HL-60/S4 treated with retinoic acid at 250 ng/mL for 4 days and 3 days (cell line): ENCODE measurements around the gene DAP3.
"Not testable (repeated sequence)": the region's sequence is repeated elsewhere in the genome, so short reads cannot be mapped to it uniquely, and the experiment has no call there.

Source experiments
- in situ Hi-C: fragments of 300-500 bp; cut with MboI; formaldehyde crosslinking; loops from 2 replicates; pipeline ENCODE4 v1.7.0; 2022; ENCODE audit warnings: low sequenced_read_pairs

The DAP3 gene

GRCh38 chr1:155680531-155680930 lies 8.4 kb upstream of the DAP3 start:
- in situ Hi-C loops: no loop called here

DNA sequence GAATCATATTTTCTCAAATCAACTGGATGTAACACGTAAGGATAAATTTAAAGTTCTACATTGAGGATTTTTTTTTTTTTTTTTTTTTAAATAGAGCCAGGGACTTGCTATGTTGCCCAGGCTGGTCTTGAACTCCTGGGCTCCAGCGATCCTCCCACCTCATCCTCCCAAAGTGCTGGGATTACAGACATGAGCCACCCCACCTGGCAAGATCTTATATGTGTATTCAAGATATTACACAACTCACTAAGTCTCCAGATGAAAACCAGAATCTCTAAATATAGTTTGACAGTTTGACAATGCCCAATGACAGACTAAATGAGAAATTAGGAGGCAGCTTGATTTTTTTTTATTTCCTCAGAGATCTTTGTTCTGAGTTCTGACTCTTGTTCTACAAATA lies 7.1 kb upstream of the DAP3 start:
- in situ Hi-C loops: no loop called here

GRCh38 chr1:155687705-155688323 lies 1.1 kb upstream of the DAP3 start:
- in situ Hi-C loops: not testable (repeated sequence)

GRCh38 chr1:155688324-155689080 lies 389 bp upstream of the DAP3 start, which contains the start of gene YY1AP1:
Gene YY1AP1, minus strand, starts transcription at chr1:155688774. Its CDS starts 8,338 bp downstream, at chr1:155680436.
- in situ Hi-C loops: no loop called here

DNA sequence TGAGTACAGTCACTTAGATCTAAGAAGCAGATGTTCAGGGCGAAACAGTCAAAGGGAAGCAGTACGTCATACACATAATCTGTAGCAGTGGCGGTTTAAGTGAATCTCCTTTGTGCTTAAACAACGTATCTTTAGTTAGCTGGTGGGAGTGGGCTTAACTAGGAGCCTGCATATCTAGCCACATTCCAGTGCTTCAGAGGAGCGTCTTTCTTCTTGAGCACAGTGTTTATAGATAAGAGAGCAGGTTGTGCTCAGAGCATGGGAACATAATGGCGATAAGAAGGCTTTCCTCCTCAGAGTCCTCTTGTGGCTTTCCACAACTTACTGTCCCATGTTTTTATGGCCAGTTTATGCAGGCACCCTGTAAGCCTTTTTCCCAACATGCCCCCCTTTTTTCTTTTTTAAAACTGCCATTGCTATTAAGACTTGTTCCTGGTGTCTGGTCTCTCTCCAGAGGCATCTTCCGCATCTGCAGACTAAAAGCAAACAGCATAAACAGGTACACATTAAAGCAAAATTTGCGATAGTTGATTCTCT lies 3.2 kb downstream of the DAP3 start:
- in situ Hi-C loops: no loop called here

DNA sequence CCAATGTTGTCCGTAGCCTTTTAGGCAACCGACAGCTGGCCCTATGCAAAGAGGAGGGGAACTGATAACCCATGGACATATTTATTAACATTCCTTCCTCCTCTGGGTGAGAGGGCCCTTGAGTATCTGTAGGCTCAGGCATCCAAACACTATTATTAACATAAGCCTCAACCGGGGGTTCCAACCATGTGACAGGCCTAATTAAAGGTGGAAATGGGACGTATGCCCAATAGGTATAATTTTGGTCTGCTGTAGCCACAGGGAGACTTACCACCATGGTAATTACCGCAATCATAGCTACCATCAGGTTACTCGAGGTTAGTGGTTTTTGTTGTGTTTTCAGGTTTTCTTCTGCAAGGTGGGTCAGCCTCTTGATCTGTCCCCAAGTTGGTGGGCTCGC lies 5.3 kb downstream of the DAP3 start:
- in situ Hi-C loops: no loop called here

- in situ Hi-C loops: no loop called here
Measured at GRCh38 chr1:155695072-155695471, 6.2 kb downstream of the DAP3 start.

- in situ Hi-C loops: no loop called here
Measured at GRCh38 chr1:155695608-155696007, 6.7 kb downstream of the DAP3 start.

DNA sequence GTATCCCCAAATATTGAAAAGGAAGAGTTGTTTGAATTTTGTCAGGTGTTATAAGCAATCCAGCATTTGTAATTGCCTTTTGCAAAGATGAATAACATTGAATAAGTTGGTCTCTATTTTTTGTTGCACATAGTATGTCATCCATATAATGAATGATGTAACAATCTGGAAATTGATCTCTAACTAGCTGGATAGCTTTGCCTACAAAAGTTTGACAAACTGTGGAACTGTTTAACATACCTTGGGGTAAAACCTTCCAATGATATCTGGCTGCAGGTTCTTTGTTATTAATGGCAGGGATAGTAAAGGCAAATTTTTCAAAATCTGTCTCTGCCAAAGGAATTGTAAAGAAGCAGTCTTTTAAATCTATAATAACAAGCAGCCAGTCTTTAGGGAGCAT lies 7.6 kb downstream of the DAP3 start:
- in situ Hi-C loops: no loop called here

DNA sequence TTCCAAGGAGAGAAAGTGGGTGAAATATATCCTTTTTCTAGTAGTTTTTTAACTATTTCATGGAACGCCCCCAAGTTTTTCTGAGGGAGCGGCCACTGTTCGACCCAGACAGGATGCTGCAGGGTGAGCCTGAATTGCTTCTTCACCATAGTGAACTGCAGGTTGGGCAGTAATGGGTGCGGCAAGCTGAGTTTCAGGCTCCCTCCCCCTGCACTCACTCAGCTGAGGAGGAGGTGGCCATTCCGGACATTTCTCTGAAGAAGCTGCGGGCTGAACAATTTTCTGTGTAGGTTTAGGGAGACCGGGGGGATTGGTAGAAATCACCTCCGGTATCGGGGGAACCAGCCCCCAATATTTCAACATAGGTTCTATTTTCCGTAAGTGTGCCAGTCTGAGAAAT lies 8.2 kb downstream of the DAP3 start:
- in situ Hi-C loops: no loop called here

GRCh38 chr1:155697616-155698015 lies 8.7 kb downstream of the DAP3 start:
- in situ Hi-C loops: not testable (repeated sequence)

GRCh38 chr1:155698382-155699038 lies 9.6 kb downstream of the DAP3 start:
- in situ Hi-C loops: no loop called here

GRCh38 chr1:155699062-155699461 lies 10.2 kb downstream of the DAP3 start:
- in situ Hi-C loops: not testable (repeated sequence)

DNA sequence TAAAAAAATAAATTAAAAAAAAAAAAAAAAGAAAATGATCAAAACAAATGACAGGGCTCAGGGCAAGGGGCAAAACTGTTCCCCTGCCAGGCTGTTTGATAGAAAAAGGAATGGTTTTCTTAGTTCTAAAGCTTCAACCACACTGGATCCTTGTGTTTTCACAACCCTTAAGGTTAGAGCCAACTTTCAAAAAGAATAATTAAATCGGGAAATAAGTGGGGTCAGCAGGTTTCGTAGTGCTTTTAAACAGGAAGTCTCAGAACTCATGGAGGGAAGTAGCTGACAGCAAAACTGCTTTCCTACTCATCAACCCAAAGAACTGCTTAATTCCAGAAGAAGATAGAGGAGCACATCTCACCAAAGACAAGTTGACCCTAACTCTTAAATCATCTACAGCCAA lies 12.8 kb downstream of the DAP3 start:
- in situ Hi-C loops: not testable (repeated sequence)

DNA sequence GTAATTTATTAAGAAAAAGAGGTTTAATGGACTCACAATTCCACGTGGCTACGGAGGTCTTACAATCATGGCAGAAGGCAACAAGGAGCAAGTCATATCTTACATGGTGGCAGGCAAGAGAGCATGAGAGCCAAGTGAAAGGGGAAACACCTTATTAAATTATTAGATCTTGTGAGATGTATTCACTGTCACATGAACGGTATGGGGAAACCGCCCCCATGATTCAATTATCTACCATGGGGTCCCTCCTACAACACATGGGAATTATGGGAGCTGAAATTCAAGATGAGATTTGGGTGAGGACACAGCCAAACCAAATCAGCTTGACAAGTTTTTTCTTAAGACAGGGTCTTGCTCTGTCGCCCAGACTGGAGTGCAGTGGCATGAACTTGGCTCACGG lies 14.3 kb downstream of the DAP3 start:
- in situ Hi-C loops: no loop called here

- in situ Hi-C loops: not testable (repeated sequence)
Measured at GRCh38 chr1:155704414-155704813, 15.5 kb downstream of the DAP3 start.

- in situ Hi-C loops: no loop called here
Measured at GRCh38 chr1:155706139-155706538, 17.2 kb downstream of the DAP3 start.

DNA sequence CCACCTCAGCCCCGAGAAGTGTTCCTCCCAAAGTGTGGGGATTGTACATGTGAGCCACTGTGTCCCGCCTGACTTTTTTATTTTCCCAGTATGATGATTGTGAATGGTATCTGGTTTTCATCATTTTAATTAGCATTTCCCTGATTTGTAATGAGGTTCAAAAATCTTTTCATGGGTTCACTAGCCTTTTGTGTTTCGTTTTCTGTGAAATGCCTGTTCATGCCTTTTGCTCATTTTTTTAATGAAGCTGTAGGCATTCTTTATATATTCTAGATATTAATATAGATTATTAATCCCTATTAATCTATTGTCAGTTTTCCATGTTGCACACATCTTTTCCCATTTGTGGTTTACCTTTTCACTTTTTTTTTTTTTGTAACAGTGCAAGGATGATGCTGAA lies 20.5 kb downstream of the DAP3 start:
- in situ Hi-C loops: no loop called here

- in situ Hi-C loops: not testable (repeated sequence)
Measured at GRCh38 chr1:155711457-155711856, 22.6 kb downstream of the DAP3 start.

DNA sequence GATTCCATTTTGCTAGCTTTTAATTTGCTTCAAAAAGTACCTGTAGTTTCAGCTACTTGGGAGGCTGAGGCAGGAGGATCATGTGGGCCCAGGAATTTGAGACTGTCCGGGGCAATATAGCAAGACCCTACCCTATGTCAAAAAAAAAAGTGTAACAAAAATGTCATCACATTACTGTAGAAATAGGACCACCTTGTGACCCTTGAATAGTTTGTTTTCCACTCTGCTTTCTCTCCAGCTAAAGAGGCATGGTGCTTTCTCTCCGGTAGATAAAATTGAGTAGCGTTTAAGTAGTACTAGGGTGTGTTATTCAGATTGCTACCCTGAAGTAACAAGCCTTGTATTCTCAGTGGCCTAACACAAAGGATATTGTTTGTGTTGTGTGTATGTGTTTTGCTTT lies 23.7 kb downstream of the DAP3 start:
- in situ Hi-C loops: not testable (repeated sequence)

DNA sequence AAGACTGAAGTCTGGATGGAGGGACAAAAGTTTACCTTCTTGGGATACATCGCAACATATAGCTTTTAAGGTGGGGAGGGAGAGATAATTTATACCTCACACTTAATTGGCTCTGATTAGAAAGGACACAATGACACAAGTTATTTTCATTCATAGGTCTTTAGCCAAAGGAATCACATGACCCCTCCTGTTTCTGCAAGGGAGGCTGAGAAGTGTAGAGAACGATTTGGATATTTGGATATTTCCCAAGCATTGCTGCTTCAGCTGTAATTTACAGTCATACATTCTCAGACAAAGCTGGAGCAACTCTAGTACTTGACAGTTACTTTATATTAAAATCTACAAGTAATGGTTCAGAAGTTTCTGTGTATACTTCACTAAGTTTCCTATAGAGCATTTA lies 24.2 kb downstream of the DAP3 start:
- in situ Hi-C loops: no loop called here

DNA sequence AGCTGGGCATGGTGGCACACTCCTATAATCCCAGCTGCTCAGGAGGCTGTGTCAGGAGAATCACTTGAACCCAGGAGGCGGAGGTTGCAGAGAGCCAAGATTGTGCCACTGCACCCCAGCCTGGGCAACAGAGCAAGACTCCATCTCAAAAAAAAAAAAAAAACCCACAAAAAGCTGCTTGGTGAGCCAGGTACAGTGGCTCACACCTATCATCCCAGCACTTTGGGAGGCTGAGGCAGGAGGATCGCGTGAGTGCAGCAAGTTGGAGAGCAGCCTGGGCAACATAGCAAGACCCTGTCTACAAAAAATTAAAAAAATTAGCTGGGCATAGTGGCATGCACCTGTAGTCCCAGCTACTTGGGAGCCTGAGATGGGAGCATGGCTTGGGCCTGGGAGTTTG lies 26.2 kb downstream of the DAP3 start:
- in situ Hi-C loops: not testable (repeated sequence)
